ENCODE data around the gene PHACTR3. TPM values are rescaled to one million over a fixed set of nuclear protein-coding genes. Genes with fewer than 3 reads are reported as not detected.

PHACTR3 gene
- total RNA-seq, 1 experiment from 2014 or later, result not detected

DNA sequence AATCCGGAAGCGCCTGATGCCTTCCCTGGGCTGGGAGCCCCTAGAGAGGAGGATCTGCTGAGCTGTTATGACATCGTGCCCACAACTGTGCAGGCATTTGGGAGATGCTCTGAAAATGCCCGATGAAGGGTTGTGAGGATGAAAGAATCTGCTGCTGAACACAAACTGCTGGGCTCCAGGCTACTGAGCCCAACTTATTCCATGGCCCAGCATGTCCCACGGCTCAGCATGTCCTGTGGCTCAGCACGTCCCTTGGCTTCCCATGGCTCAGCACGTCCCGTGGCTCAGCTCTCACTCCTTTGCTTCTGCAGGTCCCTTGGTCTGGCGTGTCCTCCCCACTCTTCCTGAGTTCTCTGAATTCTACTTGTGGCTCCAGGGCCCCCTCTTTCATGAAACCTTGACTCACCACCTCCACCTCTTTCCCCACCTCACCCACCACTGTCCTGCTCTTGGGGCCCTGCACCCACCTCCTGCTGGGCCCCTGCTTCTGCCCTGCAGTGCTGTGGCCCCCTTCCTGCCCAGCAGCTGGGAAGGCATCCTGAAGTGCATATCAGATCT is 80.4 kb downstream of the PHACTR3 start:
- Histone ChIP-seq H3K9me3 (replicated peaks) (0 out of 2 replicates have a peak, but pooled peaks cover 5% of the 10 kb centered on the region), H3K36me3 (no peaks in the 10 kb centered on the region), H3K27ac (no peak overlapping the region), H3K4me1 (no peaks in the 10 kb centered on the region), H3K4me3 (no peak overlapping the region), H3K27me3 (peaks cover 26% of the 10 kb centered on the region)
- no peak for DNase-seq

DNA sequence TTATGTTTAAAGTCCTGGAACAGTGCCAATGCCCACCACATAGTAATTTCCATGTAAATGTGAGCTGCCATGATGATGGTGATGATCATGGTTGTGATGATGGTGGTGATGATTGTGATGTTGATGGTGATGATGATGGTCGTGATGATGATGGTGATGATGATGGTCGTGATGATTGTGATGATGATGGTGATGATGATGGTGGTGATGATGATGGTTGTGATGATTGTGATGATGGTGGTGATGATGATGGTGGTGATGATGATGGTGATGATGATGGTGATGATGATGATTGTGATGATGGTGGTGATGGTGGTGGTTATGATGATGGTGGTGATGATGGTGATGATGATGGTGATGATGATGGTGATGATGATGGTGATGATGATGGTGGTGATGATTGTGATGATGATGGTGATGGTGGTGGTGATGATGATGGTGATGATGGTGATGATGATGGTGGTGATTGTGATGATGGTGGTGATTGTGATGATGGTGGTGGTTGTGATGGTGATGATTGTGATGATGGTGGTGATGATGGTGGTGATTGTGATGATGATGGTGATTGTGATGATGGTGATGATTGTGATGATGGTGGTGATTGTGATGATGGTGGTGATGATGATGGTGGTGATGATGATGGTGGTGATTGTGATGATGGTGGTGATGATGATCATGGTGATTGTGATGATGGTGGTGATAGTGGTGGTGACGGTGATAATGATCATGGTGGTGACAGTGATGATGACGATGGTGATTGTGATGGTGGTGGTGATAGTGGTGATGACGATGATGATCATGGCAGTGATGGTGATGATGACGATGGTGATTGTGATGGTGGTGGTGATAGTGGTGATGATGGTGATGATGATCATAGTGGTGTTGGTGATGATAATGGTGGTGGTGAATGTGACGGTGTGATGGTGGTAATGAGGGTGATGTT is 82.3 kb downstream of the PHACTR3 start:
- Histone ChIP-seq H3K27ac (no peak overlapping the region), H3K27me3 (peaks cover 24% of the 10 kb centered on the region), H3K4me3 (no peak overlapping the region), H3K4me1 (no peaks in the 10 kb centered on the region), H3K36me3 (no peaks in the 10 kb centered on the region), H3K9me3 (replicated peaks) (0 out of 2 replicates have a peak, but pooled peaks cover 5% of the 10 kb centered on the region)
- no peak for DNase-seq

DNA sequence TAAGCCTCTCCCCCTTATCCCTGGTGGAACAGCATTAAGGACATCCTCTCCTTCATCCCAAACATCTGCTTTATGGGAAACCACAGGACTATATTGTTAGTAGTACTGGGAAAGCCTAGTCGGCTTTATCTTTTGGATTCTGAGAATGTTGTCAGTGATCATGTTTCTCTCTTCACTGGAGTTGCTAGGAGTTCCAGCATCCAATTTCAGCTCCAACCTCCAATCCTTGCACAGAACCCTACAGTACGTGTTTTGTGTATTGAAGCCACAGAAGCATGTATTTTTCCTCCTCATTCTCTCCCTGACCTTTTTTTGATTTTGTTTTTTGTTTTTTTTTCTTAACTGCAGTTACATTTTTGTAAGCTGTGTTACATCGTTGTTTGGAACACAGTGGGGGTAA is 84.0 kb downstream of the PHACTR3 start:
- Histone ChIP-seq H3K27me3 (peaks cover 23% of the 10 kb centered on the region), H3K9me3 (replicated peaks) (0 out of 2 replicates have a peak, but pooled peaks cover 5% of the 10 kb centered on the region), H3K4me3 (no peak overlapping the region), H3K27ac (no peak overlapping the region), H3K4me1 (no peaks in the 10 kb centered on the region), H3K36me3 (no peaks in the 10 kb centered on the region)
- no peak for DNase-seq

DNA sequence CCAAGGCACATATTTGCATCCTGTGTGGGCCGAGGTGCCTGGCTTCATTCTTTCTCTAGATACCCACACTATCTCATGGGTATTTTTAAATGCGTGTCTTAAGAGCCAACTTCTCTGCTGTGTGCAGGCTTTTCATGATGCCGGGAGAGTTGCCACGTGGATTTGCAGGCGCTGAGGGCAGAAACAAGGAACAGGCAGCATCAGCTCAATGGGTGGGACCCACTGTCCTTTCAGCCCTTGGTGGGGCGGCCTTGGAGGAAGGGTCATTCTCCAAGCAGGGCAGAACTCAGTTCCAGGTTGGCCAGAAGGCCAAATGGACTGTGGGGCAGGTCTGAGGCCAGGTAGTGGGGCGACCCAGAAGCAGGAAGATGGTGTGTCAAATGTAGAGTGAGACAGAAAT is 84.7 kb downstream of the PHACTR3 start:
- Histone ChIP-seq H3K4me3 (no peak overlapping the region), H3K27me3 (peaks cover 28% of the 10 kb centered on the region), H3K27ac (no peak overlapping the region), H3K9me3 (replicated peaks) (0 out of 2 replicates have a peak, but pooled peaks cover 5% of the 10 kb centered on the region), H3K36me3 (no peaks in the 10 kb centered on the region), H3K4me1 (no peaks in the 10 kb centered on the region)
- DNase-seq, result no peak

DNA sequence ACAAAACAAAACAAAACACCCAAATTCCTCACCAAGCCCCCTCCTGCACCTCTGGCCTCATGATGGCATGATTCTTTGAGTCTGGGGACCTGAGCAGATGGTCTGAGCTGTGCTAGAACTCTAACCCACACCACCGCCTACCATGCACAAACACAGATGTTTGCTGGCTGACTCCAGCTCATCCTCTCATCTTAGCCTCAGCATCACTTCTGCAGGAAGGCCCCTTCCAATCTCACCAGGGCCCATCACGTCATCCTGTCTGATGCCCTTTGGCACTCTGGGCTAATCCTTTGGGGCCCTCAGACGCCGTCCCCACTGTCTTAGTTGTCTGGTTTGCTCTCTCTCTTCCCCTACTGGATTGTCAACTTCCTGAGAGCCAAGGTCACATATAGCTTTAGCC is 85.8 kb downstream of the PHACTR3 start:
- H3K9me3 ChIP-seq (replicated peaks), result 0 out of 2 replicates have a peak, but pooled peaks cover 5% of the 10 kb centered on the region
- no peak for DNase-seq
- no peak overlapping the region for H3K4me3 ChIP-seq
- peaks cover 38% of the 10 kb centered on the region for H3K27me3 ChIP-seq
- no peaks in the 10 kb centered on the region for H3K4me1 ChIP-seq
- no peaks in the 10 kb centered on the region for H3K36me3 ChIP-seq
- H3K27ac ChIP-seq, result no peak overlapping the region

DNA sequence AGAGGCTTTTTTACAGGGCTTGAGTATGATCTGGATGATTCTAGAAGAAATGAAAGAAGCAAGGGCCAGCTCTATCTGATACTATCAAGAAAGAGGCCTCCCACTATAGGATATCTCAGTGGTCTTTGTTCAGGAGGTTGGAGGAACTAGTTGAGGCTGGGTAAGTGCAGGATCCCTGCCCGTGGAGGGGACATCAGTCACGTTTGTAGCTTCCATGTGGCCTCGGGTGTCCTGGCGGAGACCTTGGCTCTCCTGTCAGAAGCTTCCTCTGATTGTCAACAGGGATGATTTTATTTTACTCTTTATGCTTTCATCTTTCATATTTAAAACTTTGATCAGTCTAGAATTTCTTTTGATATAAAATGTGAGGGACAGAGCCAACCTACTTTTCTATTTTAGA is 86.6 kb downstream of the PHACTR3 start:
- Histone ChIP-seq H3K4me3 (no peak overlapping the region), H3K27me3 (peaks cover 42% of the 10 kb centered on the region), H3K36me3 (no peaks in the 10 kb centered on the region), H3K4me1 (no peaks in the 10 kb centered on the region), H3K27ac (no peak overlapping the region), H3K9me3 (replicated peaks) (0 out of 2 replicates have a peak, but pooled peaks cover 4% of the 10 kb centered on the region)
- no peak for DNase-seq

DNA sequence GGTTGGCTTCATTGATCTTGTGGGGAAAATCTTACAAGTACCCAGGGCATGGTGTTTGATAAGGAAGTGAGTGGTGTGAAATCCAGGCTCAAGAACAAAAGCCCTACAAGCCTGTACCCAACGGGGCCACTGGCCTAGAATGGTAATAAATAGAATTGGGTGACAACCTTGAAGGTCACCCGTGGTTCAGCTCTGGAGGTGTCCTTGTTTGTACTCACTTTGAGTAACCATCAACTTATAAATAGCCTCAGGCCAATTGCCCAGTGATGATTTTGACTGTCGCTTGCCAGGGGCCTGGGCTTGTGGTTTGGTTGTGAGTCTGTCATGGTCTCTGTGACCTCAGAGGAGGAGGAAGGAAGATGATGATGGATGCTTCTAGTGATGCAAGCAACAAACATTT is 87.8 kb downstream of the PHACTR3 start:
- H3K36me3 ChIP-seq, result no peaks in the 10 kb centered on the region
- no peak overlapping the region for H3K4me3 ChIP-seq
- no peaks in the 10 kb centered on the region for H3K9me3 ChIP-seq (replicated peaks)
- H3K27ac ChIP-seq, result no peak overlapping the region
- DNase-seq, result no peak
- H3K27me3 ChIP-seq, result peaks cover 50% of the 10 kb centered on the region
- H3K4me1 ChIP-seq, result no peaks in the 10 kb centered on the region

DNA sequence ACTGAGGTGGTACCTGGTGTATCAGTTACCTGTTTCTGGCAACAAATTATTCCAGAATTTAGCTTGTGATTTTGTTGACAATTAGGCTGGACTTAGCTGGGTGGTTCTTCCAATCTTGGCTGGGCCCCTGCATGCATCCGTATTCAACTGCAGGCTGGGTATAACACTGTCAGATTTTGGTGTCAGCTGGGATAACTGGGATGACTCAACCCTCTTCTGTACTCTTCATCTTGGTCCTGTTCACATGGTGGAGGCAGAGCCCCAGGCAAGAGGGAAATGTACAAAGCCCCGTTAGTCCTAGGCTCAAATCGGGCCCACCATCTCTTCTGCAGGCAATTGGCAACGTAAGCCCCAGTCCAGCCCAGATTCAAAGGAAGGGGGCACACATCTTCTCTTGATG is 89.2 kb downstream of the PHACTR3 start:
- Histone ChIP-seq H3K4me3 (no peak overlapping the region), H3K36me3 (no peaks in the 10 kb centered on the region), H3K27me3 (peaks cover 50% of the 10 kb centered on the region), H3K27ac (no peak overlapping the region), H3K9me3 (replicated peaks) (no peaks in the 10 kb centered on the region), H3K4me1 (no peaks in the 10 kb centered on the region)
- DNase-seq, result no peak

DNA sequence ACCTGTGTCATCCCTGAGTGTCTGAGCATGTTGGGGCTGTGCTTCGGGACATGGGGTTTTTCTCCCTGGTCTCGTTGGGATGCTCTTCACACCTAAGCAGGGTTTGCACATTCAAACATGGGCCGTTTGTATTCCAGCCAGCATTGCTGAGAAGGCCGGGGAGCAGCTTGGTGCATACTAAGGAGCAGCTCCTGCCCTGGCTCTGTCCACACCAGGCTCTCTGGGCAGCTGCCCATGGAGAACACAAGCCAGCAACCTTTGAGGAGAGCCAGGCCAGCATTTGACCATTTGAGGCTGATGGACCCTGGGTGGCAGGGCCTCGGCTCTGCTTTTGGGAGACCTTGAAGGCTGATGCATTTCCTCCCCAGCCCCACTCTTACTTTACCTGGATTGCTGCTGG is 92.1 kb downstream of the PHACTR3 start:
- no peaks in the 10 kb centered on the region for H3K36me3 ChIP-seq
- H3K9me3 ChIP-seq (replicated peaks), result no peaks in the 10 kb centered on the region
- H3K27me3 ChIP-seq, result peaks cover 44% of the 10 kb centered on the region
- DNase-seq, result no peak
- H3K27ac ChIP-seq, result no peak overlapping the region
- H3K4me1 ChIP-seq, result no peaks in the 10 kb centered on the region
- no peak overlapping the region for H3K4me3 ChIP-seq

DNA sequence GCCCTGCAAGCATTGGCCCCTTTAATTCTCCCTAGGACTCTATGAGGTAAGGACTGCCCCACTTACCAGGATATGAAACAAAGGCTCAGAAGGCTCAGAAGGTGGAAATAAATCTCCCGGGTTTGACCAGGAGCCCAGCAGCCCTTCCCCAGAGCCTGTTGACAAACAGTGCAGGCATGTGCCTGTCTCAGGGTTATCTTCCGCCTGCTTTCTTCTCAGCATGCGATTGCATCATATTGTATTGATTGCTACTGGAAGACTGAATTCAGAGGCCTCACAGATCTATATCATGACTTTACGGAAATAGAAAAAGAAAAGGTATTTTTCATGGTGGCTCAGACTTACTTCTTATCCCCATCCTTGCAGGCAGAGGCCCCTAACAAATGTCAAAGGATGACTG is 92.7 kb downstream of the PHACTR3 start:
- Histone ChIP-seq H3K4me3 (no peak overlapping the region), H3K27me3 (peaks cover 39% of the 10 kb centered on the region), H3K4me1 (no peaks in the 10 kb centered on the region), H3K27ac (no peak overlapping the region), H3K9me3 (replicated peaks) (no peaks in the 10 kb centered on the region), H3K36me3 (no peaks in the 10 kb centered on the region)
- DNase-seq, result no peak

DNA sequence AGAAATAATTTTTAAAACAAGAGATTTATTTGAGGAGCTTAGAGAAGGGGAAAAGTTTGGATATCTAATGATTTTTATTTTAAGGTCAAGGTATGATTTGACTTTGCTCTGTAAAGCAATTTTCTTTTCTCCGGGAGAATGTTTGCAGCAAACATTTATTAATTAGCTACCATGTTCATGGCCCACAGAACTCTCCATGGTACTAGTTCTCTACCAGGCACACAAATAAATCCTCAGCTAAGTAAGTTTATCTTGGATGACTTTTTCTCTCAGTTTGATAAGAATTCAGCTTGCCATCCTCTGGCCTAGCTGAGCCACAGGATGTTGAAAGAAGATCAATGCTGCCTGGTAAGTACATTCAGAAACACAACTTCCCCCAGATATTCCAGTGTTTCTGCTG is 94.3 kb downstream of the PHACTR3 start:
- DNase-seq, result no peak
- Histone ChIP-seq H3K4me3 (no peak overlapping the region), H3K27ac (no peak overlapping the region), H3K36me3 (no peaks in the 10 kb centered on the region), H3K27me3 (peaks cover 29% of the 10 kb centered on the region), H3K9me3 (replicated peaks) (no peaks in the 10 kb centered on the region), H3K4me1 (no peaks in the 10 kb centered on the region)

DNA sequence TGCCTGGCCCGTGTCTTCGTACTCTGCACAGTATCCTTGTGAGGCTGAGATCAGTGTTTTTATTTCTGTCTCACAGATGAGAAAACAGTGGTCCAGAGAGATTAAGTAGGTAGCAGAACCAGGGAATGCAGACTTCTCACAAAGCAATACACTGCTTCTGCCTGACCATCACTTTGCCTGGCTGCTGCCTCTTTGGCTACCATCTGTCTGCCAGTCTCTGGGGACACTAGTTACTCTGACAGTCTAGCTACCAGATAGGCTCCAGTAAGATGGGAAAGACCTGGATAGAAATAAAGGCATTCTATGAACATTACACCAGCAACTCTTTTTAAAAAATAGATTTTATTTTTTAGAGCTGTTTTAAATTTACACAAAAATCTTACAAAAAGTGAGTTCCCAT is 96.9 kb downstream of the PHACTR3 start:
- peaks cover 9% of the 10 kb centered on the region; the same call in 1 of the 2 replicates for H3K27me3 ChIP-seq
- H3K4me1 ChIP-seq, result no peaks in the 10 kb centered on the region
- no peaks in the 10 kb centered on the region for H3K36me3 ChIP-seq
- DNase-seq, result no peak
- H3K9me3 ChIP-seq (replicated peaks), result no peaks in the 10 kb centered on the region
- H3K27ac ChIP-seq, result no peak overlapping the region
- no peak overlapping the region for H3K4me3 ChIP-seq

DNA sequence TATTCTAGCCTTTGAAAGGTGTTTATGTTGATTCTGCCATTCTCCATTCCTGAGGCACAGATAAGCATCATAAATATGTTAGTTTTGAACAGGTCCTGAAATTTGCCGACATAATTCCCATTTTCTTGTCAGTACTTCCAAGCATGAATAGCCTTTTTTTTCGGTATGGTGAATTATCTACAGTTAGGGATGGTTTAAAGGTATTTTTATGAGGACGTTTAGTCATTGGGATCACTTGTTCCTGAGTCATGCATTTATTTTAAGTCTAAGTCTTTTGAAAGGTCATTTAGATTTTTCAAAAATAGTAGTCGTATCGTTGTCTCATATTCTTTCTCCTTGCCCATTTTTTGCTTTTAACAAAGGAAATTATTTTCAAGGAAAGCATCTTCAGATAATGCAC is 98.7 kb downstream of the PHACTR3 start:
- Histone ChIP-seq H3K4me1 (no peaks in the 10 kb centered on the region), H3K9me3 (replicated peaks) (no peaks in the 10 kb centered on the region), H3K36me3 (no peaks in the 10 kb centered on the region), H3K4me3 (no peak overlapping the region), H3K27me3 (0 out of 2 replicates have a peak, but pooled peaks cover 4% of the 10 kb centered on the region), H3K27ac (no peak overlapping the region)
- no peak for DNase-seq

DNA sequence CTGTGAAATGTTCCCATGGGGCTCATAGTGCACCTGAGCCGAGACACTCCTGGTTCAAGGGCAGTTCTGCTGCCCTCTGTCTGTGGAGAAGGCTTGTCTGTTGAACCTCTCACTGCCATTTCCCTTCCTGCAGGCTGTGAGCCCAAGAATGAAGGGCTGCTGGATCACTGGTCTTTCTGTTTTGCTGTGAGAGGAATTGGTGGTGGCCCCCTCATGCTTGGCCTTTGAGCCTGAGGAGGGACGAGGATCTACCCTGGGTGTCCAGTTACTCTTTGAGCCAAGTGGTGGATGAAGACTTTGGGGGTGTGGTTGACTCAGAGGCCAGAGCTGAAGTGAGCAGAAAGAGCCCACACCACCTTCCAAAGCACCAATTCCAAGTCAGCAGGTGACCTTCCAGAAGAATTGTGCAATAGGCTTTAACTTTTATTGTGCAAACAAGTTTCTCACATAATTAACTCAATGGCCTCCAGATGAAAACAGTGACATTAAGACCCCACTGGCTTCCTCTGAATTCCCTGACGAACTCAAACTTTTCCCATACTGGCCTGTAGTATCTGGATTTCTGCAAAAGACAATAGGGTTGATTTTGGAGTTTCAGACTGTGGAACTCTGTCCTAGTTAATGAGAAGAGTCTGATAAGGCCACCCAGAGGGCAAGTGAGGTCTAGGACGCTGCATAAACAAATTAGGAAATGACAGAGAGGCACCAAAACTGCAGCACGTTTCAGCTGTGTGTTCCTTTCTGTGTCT is 101.5 kb downstream of the PHACTR3 start:
- H3K27ac ChIP-seq, result no peak overlapping the region

DNA sequence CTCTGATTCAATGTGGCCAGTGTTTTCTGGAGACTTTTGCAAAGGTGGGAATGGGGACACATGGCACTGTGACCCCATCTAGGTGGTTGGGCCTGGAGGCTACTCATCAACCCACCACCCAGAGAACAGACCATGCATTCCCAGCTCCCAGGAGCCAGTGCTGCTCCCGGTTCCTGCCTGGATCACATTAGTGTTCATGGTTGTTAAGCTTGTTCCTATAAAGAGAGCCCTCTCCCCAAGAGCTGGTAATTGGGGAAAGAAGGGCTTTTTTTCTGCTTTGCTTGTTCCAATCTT is 102.0 kb downstream of the PHACTR3 start:
- no peak for DNase-seq
- Histone ChIP-seq H3K27me3 (0 out of 2 replicates have a peak, but pooled peaks cover under 1% of the 10 kb centered on the region), H3K36me3 (no peaks in the 10 kb centered on the region), H3K9me3 (replicated peaks) (no peaks in the 10 kb centered on the region), H3K4me3 (no peak overlapping the region), H3K4me1 (no peaks in the 10 kb centered on the region), H3K27ac (no peak overlapping the region)

More for the DNA sequence above, 101.5 kb downstream of the PHACTR3 start:
- H3K4me3 ChIP-seq, result no peak overlapping the region
- no peak for DNase-seq
- H3K27me3 ChIP-seq, result 0 out of 2 replicates have a peak, but pooled peaks cover 4% of the 10 kb centered on the region
- H3K4me1 ChIP-seq, result no peaks in the 10 kb centered on the region
- H3K36me3 ChIP-seq, result no peaks in the 10 kb centered on the region
- H3K9me3 ChIP-seq (replicated peaks), result no peaks in the 10 kb centered on the region
